Duodenal mucosa (tissue), 2 donors: ENCODE results near the gene SNHG17.
"Not testable (repeated sequence)": the region's sequence is repeated elsewhere in the genome, so short reads cannot be mapped to it uniquely, and the experiment has no call there.

Source experiments
- H3K27ac ChIP-seq: one replicate; pipeline ENCODE4 v1.7.0; 2013; ENCODE audit warnings: low read depth, low read length
- H3K27me3 ChIP-seq, 2 donors: one replicate each; pipeline ENCODE4 v1.7.0; 2013; ENCODE audit warnings: low read length in 2 of 2, control low read depth in 1 of 2; ENCODE audit not compliant: insufficient read depth in 2 of 2, control insufficient read depth in 1 of 2
- H3K36me3 ChIP-seq, 2 donors: one replicate each; pipeline ENCODE4 v1.7.0; 2013; ENCODE audit warnings: low read length in 2 of 2, control low read depth in 1 of 2; ENCODE audit not compliant: insufficient read depth in 2 of 2, control insufficient read depth in 1 of 2
- H3K4me1 ChIP-seq, 2 donors: one replicate each; pipeline ENCODE4 v1.7.0; 2013; ENCODE audit warnings: low read length in 2 of 2, control low read depth in 1 of 2; ENCODE audit not compliant: insufficient read depth in 2 of 2, control insufficient read depth in 1 of 2
- H3K4me3 ChIP-seq, 2 donors: one replicate each; pipeline ENCODE4 v1.7.0; 2013; ENCODE audit warnings: low read length in 2 of 2, low read depth in 1 of 2
- H3K9ac ChIP-seq, 2 donors: one replicate each; pipeline ENCODE4 v1.7.0; 2013; ENCODE audit warnings: low read length in 2 of 2, low read depth in 1 of 2
- H3K9me3 ChIP-seq, 2 donors: one replicate each; pipeline ENCODE4 v1.7.0; 2013; ENCODE audit warnings: low read length in 2 of 2, control low read depth in 1 of 2; ENCODE audit not compliant: control insufficient read depth in 1 of 2

SNHG17 gene

GRCh38 chr20:38377838-38378237 lies 57.3 kb downstream of the SNHG17 start:
- H3K9me3 ChIP-seq, H3K4me3 ChIP-seq, H3K27me3 ChIP-seq, H3K36me3 ChIP-seq, H3K27ac ChIP-seq, H3K9ac ChIP-seq: not testable (repeated sequence)
- H3K4me1 ChIP-seq: peaks cover 9 to 10% of the 10 kb centered on the region in 2 donors

DNA sequence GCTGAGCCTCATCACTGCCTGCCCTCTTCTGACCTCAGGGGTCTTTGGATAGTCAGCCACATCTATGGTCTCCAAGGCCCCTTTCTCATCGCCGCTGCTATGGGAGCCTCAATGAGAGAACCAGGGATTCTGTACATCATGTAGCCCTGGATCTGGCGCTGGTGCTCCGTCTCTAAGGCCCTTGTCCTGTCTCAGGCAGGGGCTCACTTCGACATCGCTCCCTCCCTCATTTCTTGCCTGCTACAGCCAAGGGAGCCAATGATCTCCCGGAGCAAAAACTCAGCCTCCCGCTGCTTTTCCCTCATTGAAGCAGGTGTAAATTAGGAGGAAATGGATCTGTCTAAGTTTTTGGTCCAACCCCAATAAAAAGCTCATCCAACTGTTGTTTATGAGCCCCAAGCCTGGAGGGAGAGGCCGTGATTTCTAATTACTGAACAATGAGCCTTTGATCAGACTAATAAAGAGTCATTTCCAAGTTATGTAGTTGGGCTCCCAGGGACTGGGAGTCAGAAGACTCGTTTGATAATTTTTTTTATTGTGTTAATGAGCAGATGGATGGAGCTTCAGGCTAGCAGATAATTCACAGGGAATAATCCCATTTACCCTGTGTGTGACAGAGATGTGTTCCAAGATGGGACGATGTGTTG lies 58.0 kb downstream of the SNHG17 start:
- Histone ChIP-seq H3K27ac (no peak overlapping the region), H3K27me3 (no peaks in the 10 kb centered on the region), H3K4me3 (no peak overlapping the region), H3K9ac (no peak overlapping the region), H3K9me3 (no peaks in the 10 kb centered on the region), H3K4me1 (peaks cover 9 to 10% of the 10 kb centered on the region in 2 donors), H3K36me3 (no peaks in the 10 kb centered on the region)

- H3K9me3 ChIP-seq: no peaks in the 10 kb centered on the region
- H3K36me3 ChIP-seq: no peaks in the 10 kb centered on the region
- peak overlapping the region in 1 of 2 donors; percentile 40 for H3K4me3 ChIP-seq
- peaks cover 9 to 10% of the 10 kb centered on the region in 2 donors for H3K4me1 ChIP-seq
- no peaks in the 10 kb centered on the region for H3K27me3 ChIP-seq
- H3K9ac ChIP-seq: no peak overlapping the region
- no peak overlapping the region for H3K27ac ChIP-seq
These were observed 61.2 kb downstream of the SNHG17 start for GRCh38 chr20:38373898-38374297.

GRCh38 chr20:38373231-38373867 lies 61.8 kb downstream of the SNHG17 start:
- no peaks in the 10 kb centered on the region for H3K9me3 ChIP-seq
- peak overlapping the region in 1 of 2 donors; percentile 40 for H3K4me3 ChIP-seq
- no peak overlapping the region for H3K27ac ChIP-seq
- no peaks in the 10 kb centered on the region for H3K36me3 ChIP-seq
- no peak overlapping the region for H3K9ac ChIP-seq
- no peaks in the 10 kb centered on the region for H3K27me3 ChIP-seq
- peaks cover 9 to 10% of the 10 kb centered on the region in 2 donors for H3K4me1 ChIP-seq

- Histone ChIP-seq H3K27ac (no peak overlapping the region), H3K9ac (no peak overlapping the region), H3K27me3 (no peaks in the 10 kb centered on the region), H3K36me3 (no peaks in the 10 kb centered on the region), H3K4me3 (no peak overlapping the region), H3K4me1 (peaks cover 9 to 10% of the 10 kb centered on the region in 2 donors), H3K9me3 (no peaks in the 10 kb centered on the region)
These were observed 62.3 kb downstream of the SNHG17 start for GRCh38 chr20:38372806-38373205.
